Fibroblast of lung (primary cell): ENCODE data around the gene SPTBN2. TPM values are rescaled to one million over a fixed set of nuclear protein-coding genes. Genes with fewer than 3 reads are reported as not detected.
A peak's percentile ranks its signal among the peaks of the same experiment; 100 is the strongest.

Experiments used
- DNase-seq, 2 donors: peaks; one replicate each; pipeline versions ENCODE4 v3.0.0 to v3.0.0-alpha.2; 2010; ENCODE audit warnings: low read depth in 2 of 2
- H2AFZ ChIP-seq: 2 replicates; pipeline ENCODE4 v1.5.1; 2012; ENCODE audit warnings: low read length, control low read depth, inconsistent platforms
- H3K27ac ChIP-seq: 2 replicates; pipeline ENCODE4 v1.5.1; 2011; ENCODE audit warnings: low read length, control low read depth; ENCODE audit not compliant: insufficient read depth
- H3K27me3 ChIP-seq: 2 replicates; pipeline ENCODE4 v1.5.1; 2011; ENCODE audit warnings: mild to moderate bottlenecking, low read length; ENCODE audit not compliant: control insufficient read depth, insufficient read depth
- H3K36me3 ChIP-seq: 2 replicates; pipeline ENCODE4 v1.5.1; 2011; ENCODE audit warnings: low read length; ENCODE audit not compliant: control insufficient read depth, insufficient read depth
- H3K4me1 ChIP-seq: 2 replicates; pipeline ENCODE4 v1.5.1; 2011; ENCODE audit warnings: low read length; ENCODE audit not compliant: control insufficient read depth, insufficient read depth; ENCODE audit errors: extremely low read depth
- H3K4me2 ChIP-seq: 2 replicates; pipeline ENCODE4 v1.5.1; 2011; ENCODE audit warnings: low read length, control low read depth; ENCODE audit not compliant: insufficient read depth; ENCODE audit errors: extremely low read depth
- H3K4me3 ChIP-seq, 4 experiments: fragments of 200-600 bp in 1 of 4; sonication (generic) in 1 of 4; replicated peaks in 1 of 4; 2 replicates each; pipeline ENCODE4 v1.5.1; 2011 to 2016; ENCODE audit warnings: low read length in 4 of 4, low read depth in 3 of 4, mild to moderate bottlenecking in 3 of 4, control low read depth in 2 of 4, inconsistent platforms in 1 of 4, mixed read lengths in 1 of 4; ENCODE audit not compliant: insufficient read depth in 1 of 4; ENCODE audit errors: control extremely low read depth in 1 of 4
- H3K79me2 ChIP-seq: 2 replicates; pipeline ENCODE4 v1.5.1; 2012; ENCODE audit warnings: mild to moderate bottlenecking, low read length, inconsistent platforms; ENCODE audit not compliant: control insufficient read depth, insufficient read depth
- H3K9ac ChIP-seq: 2 replicates; pipeline ENCODE4 v1.5.1; 2011; ENCODE audit warnings: mild to moderate bottlenecking, low read length, control low read depth; ENCODE audit not compliant: insufficient read depth
- H3K9me3 ChIP-seq: 2 replicates; pipeline ENCODE4 v1.5.1; 2012; ENCODE audit warnings: low read depth, low read length; ENCODE audit not compliant: control insufficient read depth, insufficient read depth
- H4K20me1 ChIP-seq: 2 replicates; pipeline ENCODE4 v1.5.1; 2011; ENCODE audit warnings: low read length; ENCODE audit not compliant: control insufficient read depth, insufficient read depth; ENCODE audit errors: extremely low read depth
- EZH2 ChIP-seq: IDR thresholded peaks from 2 replicates; pipeline ENCODE4 v1.5.1; 2012; ENCODE audit warnings: low read length, control low read depth, mild to moderate bottlenecking; ENCODE audit errors: missing control alignments
- polyA plus RNA-seq, 2 donors: library from polyadenylated mRNA; depleted of rRNA in 1 of 2; stranded (reverse) in 1 of 2; unstranded in 1 of 2; fragments of >200 nt; gene quantifications; 2 replicates each; pipeline ENCODE4 v1.2.1, GENCODE V29; 2011 to 2012; ENCODE audit warnings: missing spikeins in 1 of 2
- total RNA-seq: library from RNA; depleted of rRNA; stranded (reverse); fragments of >200 nt; gene quantifications from 2 replicates; pipeline ENCODE4 v1.2.1, GENCODE V29; 2014
- TF ChIP-seq, protein P1 (sequence below), 2 donors: IDR thresholded peaks in 1 of 2; conservative IDR thresholded peaks in 1 of 2; 1 replicate in 1 of 2; 2 replicates in 1 of 2; pipeline ENCODE4 v1.5.1; 2011 to 2012; ENCODE audit warnings: low read length in 2 of 2, control low read depth in 1 of 2, inconsistent platforms in 1 of 2, low read depth in 1 of 2, mild to moderate bottlenecking in 1 of 2

SPTBN2 gene
- total and polyA plus RNA-seq, 2 donors (not counting 1 experiment from before 2014, with no cell fraction given): 0.09 to 0.99 TPM

DNA sequence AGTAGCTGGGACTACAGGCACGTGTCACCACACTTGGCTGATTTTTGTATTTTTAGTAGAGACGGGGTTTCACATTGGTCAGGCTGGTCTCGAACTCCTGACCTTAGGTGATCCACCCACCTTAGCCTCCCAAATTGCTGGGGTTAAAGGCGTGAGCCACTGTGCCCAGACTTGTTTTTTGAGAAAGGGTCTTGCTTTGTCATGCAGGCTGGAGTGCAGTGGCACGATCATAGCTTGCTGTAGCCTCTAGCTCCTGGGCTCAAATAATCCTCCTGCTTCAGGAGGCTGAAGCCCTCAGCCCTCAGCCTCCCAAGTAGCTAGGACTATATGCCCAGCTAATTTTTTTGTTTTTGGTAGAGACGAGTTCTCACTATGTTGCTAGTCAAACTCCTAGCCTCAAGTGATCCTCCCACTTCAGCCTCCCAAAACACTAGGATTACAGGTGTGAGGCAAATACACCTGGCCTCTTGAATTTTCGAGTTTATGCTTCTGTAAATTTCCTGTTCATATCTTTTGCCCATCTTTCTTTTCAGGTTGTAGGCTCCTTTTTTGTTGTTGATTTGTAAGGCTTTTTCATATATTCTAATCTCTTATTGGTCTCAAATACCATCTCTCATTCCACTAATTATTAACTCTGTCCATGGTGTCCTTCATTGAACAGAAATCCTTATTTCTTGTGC, 47.9 kb downstream of the SPTBN2 start:
- Histone ChIP-seq H3K79me2 (peaks cover 11% of the 10 kb centered on the region), H3K9ac (no peak overlapping the region), H3K27me3 (no peaks in the 10 kb centered on the region), H2AFZ (no peak overlapping the region), H3K4me1 (peaks cover 4% of the 10 kb centered on the region), H3K9me3 (no peaks in the 10 kb centered on the region), H3K27ac (no peak overlapping the region), H3K4me3 (no peak overlapping the region), H3K4me2 (no peak overlapping the region), H4K20me1 (no peaks in the 10 kb centered on the region), H3K36me3 (peaks cover 5% of the 10 kb centered on the region)
- no peak for DNase-seq
- TF ChIP-seq, protein P1, sequence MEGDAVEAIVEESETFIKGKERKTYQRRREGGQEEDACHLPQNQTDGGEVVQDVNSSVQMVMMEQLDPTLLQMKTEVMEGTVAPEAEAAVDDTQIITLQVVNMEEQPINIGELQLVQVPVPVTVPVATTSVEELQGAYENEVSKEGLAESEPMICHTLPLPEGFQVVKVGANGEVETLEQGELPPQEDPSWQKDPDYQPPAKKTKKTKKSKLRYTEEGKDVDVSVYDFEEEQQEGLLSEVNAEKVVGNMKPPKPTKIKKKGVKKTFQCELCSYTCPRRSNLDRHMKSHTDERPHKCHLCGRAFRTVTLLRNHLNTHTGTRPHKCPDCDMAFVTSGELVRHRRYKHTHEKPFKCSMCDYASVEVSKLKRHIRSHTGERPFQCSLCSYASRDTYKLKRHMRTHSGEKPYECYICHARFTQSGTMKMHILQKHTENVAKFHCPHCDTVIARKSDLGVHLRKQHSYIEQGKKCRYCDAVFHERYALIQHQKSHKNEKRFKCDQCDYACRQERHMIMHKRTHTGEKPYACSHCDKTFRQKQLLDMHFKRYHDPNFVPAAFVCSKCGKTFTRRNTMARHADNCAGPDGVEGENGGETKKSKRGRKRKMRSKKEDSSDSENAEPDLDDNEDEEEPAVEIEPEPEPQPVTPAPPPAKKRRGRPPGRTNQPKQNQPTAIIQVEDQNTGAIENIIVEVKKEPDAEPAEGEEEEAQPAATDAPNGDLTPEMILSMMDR (conservative IDR thresholded peaks at IDR 0.05 in 1 of 2, IDR thresholded peaks at IDR 0.05 in 1 of 2; ENCODE audit: low read depth in 1 of 2, low read length in 2 of 2): no peak
- TF ChIP-seq EZH2: no peak

DNA sequence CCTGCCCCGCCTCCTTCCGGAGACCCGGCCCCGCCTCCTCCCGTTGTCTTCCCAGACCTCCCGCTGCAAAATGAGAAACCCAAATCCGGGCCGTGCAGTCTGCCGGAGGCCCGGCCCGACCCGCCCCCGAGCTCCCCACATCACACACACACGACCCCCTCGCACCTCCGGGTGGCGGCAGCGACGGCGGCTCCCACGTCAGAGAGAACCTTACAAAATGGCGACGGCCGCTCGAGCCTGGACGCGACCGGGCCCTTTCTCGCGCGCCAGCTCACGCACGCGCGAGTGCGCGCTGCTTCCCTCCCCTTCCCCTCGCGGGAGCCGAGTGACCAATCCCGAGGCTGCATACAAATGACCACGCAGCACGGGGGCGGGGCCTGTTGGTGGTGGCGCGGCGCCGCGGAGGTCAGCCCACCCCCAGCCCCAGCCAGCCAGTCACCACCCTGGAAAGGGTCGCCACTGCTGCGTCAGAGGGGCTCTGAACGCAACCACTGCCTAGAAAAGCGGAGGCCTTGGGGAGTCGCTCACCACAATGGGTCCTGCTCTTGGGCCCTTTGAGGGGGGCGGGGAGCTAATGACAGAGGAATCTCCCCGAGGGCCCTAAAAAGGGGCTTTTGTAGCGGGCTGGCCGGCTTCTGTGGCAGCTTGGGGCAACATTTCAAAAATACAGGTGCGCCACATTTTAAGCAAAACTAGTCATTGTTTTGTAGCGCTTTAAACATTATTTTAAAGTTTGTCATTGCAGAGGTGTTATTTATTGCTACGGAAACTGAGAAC, 51.2 kb downstream of the SPTBN2 start, which contains the start of gene RBM4B:
Gene RBM4B (minus strand): TSS at position 289 of the 777 bp plus-strand sequence. CDS start 808 bp downstream, outside the sequence.
- Histone ChIP-seq H3K36me3 (peaks cover 5% of the 10 kb centered on the region), H3K4me3 (peak within 1 kb of the TSS; percentile 80 to 84 (median 82)), H3K4me1 (peaks cover 4% of the 10 kb centered on the region), H4K20me1 (no peaks in the 10 kb centered on the region), H3K27ac (peak within 1 kb of the TSS; percentile 87), H3K79me2 (peaks cover 22% of the 10 kb centered on the region), H3K9me3 (no peaks in the 10 kb centered on the region), H2AFZ (peak within 1 kb of the TSS; percentile 63), H3K9ac (peak within 1 kb of the TSS; percentile 83), H3K4me2 (peak within 1 kb of the TSS; percentile 100), H3K27me3 (no peaks in the 10 kb centered on the region)
- no peak for TF ChIP-seq EZH2
- TF ChIP-seq, protein P1 (conservative IDR thresholded peaks at IDR 0.05 in 1 of 2, IDR thresholded peaks at IDR 0.05 in 1 of 2; ENCODE audit: low read depth in 1 of 2, low read length in 2 of 2): no peak
- peak; percentile 92 to 94 for DNase-seq

DNA sequence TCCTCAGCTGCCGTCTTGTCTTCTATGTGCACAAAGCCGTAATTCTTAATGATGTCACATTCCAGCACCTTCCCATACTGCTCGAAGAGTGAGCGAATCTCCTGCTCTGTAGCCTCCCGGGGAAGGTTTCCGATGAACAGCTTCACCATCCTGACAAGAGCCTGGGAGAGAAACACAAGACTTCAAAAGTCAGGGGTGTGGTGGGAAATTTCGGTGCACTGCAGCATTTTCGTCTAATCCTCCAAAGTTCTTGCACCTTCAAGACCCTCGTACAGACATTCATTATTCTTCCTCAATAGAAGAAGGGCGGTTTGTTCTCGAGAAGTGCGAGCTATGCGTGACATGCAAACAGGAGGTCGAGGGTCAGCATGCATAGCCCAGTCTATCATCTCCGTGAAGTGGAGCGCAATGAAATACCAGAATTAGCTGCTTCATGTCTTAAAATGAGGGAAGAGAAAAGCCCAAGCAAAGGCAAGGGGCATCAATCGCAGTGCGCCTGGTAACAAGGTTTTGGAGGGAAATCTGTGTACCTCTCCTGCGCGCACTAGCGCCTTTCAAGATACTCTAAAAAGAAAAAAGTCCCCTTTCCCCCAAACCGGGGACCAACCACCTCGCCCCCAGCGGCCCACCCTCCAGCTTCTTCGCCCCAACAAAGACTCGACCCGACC, 52.0 kb downstream of the SPTBN2 start:
- Histone ChIP-seq H3K4me3 (peak overlapping the region; percentile 80 to 84 (median 82)), H3K9ac (peak overlapping the region; percentile 83), H3K27me3 (no peaks in the 10 kb centered on the region), H4K20me1 (no peaks in the 10 kb centered on the region), H2AFZ (peak overlapping the region; percentile 54), H3K4me1 (peaks cover 4% of the 10 kb centered on the region), H3K27ac (peak overlapping the region; percentile 87), H3K9me3 (no peaks in the 10 kb centered on the region), H3K4me2 (peak overlapping the region; percentile 100), H3K36me3 (peaks cover 5% of the 10 kb centered on the region), H3K79me2 (peaks cover 22% of the 10 kb centered on the region)
- TF ChIP-seq, protein P1 (conservative IDR thresholded peaks at IDR 0.05 in 1 of 2, IDR thresholded peaks at IDR 0.05 in 1 of 2; ENCODE audit: low read depth in 1 of 2, low read length in 2 of 2): no peak
- TF ChIP-seq EZH2: no peak
- DNase-seq: peak in 1 of 2 donors; percentile 19
